ENCODE results near the gene KCNJ16.

The KCNJ16 gene

DNA sequence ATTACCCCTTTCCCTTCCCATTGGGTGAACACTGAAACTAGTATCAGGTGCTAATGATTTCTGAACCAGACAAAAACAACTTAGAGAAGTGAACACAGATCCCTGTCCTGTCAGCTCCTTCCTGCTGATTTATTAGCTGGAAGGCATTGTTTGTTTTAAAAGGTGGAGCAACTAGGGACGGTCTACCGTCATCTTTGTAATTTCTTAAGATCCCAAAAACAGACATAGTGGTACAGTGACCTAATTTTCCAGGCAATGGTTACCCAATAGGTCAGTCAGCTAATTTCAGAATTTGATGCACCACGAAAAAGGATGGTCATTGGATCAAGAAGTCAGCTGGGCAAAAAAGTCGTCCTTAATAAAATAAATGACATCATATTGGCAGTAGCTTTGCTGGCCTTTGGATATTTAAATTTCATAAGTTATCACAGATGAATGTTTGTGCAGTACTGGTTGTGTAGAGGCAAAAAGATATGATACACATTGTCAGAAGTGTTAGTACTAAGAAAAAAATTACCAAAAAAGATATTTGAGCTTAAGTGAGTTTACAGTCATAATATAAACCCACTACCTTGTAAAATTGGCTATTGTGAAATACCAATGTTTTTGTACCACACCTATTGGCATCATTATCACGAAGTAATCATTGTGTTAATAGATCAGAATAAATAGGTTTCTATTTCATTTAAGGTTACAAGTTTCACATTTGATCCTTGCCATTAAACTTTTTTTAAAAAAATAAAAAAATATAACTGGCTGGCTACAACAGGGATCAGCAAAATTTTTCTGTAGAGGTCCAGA lies 27.2 kb upstream of the KCNJ16 start:
- Histone ChIP-seq H3K9ac (ENCODE audit: low read depth, low read length) (no peak overlapping the region), H3K27me3 (ENCODE audit: control insufficient read depth, insufficient read depth, low read length) (no peaks in the 10 kb centered on the region), H3K4me2 (ENCODE audit: low read length) (no peak overlapping the region), H3K36me3 (ENCODE audit: insufficient read depth, low read length) (no peaks in the 10 kb centered on the region), H3K9me3 (replicated peaks; ENCODE audit: low read length) (no peaks in the 10 kb centered on the region), H3K4me1 (ENCODE audit: control insufficient read depth, insufficient read depth, low read length) (peaks cover 9% of the 10 kb centered on the region), H3K4me3 (ENCODE audit: low read length) (no peak overlapping the region)

DNA sequence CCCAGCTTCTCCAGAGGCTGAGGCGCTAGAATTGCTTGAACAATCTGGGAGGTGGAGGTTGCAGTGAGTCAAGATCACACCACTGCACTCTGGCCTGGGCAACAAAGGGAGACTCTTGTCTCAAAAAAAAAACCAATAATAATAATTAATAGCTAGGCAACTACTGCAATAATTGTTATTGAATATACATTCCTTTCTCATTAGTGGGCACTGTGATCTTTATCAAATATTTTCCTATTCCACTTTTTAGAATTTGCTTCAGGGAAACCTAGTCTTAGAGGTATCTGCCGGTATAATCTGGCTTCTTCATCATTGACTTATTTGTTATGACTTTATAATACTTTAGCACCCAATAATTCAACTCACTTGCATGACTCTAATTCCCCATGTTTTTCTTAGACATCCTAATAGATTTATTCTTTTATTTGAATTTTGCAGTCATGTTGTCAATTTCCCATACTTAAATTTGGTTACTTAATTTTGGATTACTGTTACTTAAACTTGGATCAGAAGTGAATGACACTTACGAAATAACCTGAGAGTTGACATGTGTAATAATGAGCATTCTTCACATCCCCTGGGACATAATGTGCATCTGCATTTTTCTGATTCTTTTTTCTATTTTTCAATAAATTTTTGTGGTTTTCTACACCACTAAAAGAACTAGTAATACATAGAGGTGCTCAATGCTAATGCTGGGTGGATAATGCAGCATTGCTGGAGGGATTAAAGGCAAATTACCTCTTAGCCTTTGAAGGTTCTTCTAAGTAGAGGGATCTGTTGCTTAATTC lies 25.0 kb upstream of the KCNJ16 start:
- Histone ChIP-seq H3K36me3 (ENCODE audit: insufficient read depth, low read length) (no peaks in the 10 kb centered on the region), H3K4me3 (ENCODE audit: low read length) (no peak overlapping the region), H3K9ac (ENCODE audit: low read depth, low read length) (no peak overlapping the region), H3K4me2 (ENCODE audit: low read length) (no peak overlapping the region), H3K4me1 (ENCODE audit: control insufficient read depth, insufficient read depth, low read length) (peaks cover 9% of the 10 kb centered on the region), H3K27me3 (ENCODE audit: control insufficient read depth, insufficient read depth, low read length) (no peaks in the 10 kb centered on the region), H3K9me3 (replicated peaks; ENCODE audit: low read length) (no peaks in the 10 kb centered on the region)

DNA sequence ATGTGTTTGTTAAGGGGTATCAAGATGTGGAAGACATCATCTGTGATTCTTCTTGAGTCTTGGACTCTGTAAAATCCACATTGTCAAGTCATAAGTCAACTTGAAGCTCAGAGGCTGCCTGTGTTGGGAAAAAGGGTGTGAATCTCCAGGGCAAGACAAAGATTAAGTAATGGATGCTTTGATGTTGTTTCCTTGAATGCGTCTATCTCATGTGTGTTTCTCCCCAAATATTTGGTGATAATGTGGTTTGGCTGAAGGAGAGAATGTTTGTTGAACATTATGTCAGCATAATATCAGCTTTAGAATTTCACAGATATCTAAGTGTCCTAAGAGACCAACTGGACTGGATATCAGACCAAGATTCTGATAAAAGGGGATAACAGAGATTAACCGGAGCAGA lies 24.1 kb upstream of the KCNJ16 start:
- Histone ChIP-seq H3K4me1 (ENCODE audit: control insufficient read depth, insufficient read depth, low read length) (peaks cover 9% of the 10 kb centered on the region), H3K36me3 (ENCODE audit: insufficient read depth, low read length) (no peaks in the 10 kb centered on the region), H3K4me2 (ENCODE audit: low read length) (no peak overlapping the region), H3K9ac (ENCODE audit: low read depth, low read length) (no peak overlapping the region), H3K27me3 (ENCODE audit: control insufficient read depth, insufficient read depth, low read length) (no peaks in the 10 kb centered on the region), H3K9me3 (replicated peaks; ENCODE audit: low read length) (no peaks in the 10 kb centered on the region), H3K4me3 (ENCODE audit: low read length) (no peak overlapping the region)

DNA sequence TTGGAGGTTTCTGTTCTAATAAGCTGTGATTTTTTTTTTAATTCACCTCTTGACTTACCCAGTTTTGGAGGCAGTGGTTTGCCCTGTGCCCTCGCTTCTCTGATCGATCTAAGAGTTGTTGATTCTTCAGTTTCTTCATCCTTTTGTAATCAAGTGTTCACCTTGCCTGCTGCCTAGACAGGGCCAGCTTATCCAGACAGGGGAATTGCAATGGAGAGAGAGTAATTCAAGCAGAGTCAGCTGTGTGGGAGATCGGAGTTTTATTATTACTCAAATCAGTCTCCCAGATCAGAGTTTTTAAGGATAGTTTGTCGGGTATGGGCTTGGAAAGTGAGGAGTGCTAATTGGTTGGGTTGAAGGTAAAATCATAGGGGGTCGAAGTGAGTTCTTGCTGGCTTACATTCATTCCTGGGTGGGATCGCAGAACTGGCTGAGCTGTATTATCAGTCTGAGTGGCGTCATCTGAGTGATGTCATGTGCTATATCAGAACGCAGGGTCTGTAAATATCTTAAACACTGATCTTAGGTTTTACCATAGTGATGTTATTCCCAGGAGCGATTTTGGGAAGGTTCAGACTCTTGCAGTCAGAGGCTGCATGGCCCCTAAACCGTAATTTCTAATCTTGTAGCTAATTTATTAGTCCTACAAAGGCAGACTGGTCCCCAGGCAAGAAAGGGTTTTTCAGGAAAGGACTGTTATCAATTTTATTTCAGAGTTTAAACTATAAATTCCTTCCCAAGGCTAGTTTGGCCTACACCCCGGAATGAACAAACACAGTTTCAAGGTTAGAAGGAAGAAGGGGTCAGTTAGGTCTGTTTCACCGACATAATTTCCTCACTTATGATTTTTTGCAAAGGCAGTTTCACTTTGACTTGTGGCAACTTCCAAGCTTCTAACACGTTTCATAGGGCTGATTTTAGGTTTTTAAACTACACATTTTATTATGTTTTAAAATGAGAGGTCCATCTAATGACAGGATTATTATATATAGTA lies 21.5 kb upstream of the KCNJ16 start:
- peak overlapping the region; percentile 17 for H3K4me2 ChIP-seq (ENCODE audit: low read length)
- H3K36me3 ChIP-seq (ENCODE audit: insufficient read depth, low read length) = no peaks in the 10 kb centered on the region
- no peaks in the 10 kb centered on the region for H3K27me3 ChIP-seq (ENCODE audit: control insufficient read depth, insufficient read depth, low read length)
- no peak overlapping the region for H3K9ac ChIP-seq (ENCODE audit: low read depth, low read length)
- H3K4me3 ChIP-seq (ENCODE audit: low read length) = no peak overlapping the region
- peaks cover 9% of the 10 kb centered on the region for H3K4me1 ChIP-seq (ENCODE audit: control insufficient read depth, insufficient read depth, low read length)
- H3K9me3 ChIP-seq (replicated peaks; ENCODE audit: low read length) = no peaks in the 10 kb centered on the region

DNA sequence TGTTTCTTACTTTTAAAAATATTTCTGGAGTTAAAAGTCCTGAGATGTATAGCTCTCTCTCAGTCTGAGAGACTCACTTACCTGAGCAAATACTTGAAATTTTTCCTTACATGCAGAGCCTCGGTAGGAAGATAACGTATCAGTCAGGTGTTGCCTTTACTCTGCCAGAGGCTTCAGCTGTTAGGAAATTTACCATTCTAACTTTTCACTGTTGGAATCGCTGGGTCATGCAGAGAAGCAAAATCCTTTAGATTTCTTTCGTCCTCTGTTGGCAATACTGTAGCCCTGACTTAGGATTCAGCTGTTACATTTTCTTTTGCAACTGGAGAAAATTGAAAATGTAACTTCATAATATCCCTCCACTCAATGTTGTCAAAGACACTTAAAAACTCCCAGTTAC lies 20.0 kb upstream of the KCNJ16 start:
- no peak overlapping the region for H3K4me3 ChIP-seq (ENCODE audit: low read length)
- peaks cover 9% of the 10 kb centered on the region for H3K4me1 ChIP-seq (ENCODE audit: control insufficient read depth, insufficient read depth, low read length)
- no peak overlapping the region for H3K9ac ChIP-seq (ENCODE audit: low read depth, low read length)
- H3K36me3 ChIP-seq (ENCODE audit: insufficient read depth, low read length) = no peaks in the 10 kb centered on the region
- H3K4me2 ChIP-seq (ENCODE audit: low read length) = no peak overlapping the region
- no peaks in the 10 kb centered on the region for H3K9me3 ChIP-seq (replicated peaks; ENCODE audit: low read length)
- no peaks in the 10 kb centered on the region for H3K27me3 ChIP-seq (ENCODE audit: control insufficient read depth, insufficient read depth, low read length)

DNA sequence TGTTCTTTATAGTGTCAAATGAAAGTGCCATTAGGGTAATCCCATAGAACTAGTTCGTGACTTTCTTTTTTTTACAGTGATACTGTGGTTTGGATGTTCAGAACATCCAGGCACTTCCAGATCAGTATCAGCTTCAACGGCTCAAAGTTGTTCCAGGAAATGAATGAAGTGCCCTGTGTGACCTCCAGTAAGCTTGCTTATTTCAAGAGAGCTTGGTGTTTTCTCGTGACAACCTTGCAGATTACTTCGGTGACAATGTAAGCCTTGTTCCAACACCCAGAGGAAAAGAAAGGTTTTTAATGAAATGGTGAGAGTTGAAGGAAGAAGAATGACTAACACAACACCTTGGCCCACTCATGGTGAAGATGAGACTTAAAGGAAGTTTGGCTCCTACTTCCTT lies 16.0 kb upstream of the KCNJ16 start:
- no peak overlapping the region for H3K4me3 ChIP-seq (ENCODE audit: low read length)
- no peak overlapping the region for H3K4me2 ChIP-seq (ENCODE audit: low read length)
- H3K36me3 ChIP-seq (ENCODE audit: insufficient read depth, low read length) = no peaks in the 10 kb centered on the region
- no peaks in the 10 kb centered on the region for H3K27me3 ChIP-seq (ENCODE audit: control insufficient read depth, insufficient read depth, low read length)
- H3K9me3 ChIP-seq (replicated peaks; ENCODE audit: low read length) = no peaks in the 10 kb centered on the region
- H3K4me1 ChIP-seq (ENCODE audit: control insufficient read depth, insufficient read depth, low read length) = no peaks in the 10 kb centered on the region
- no peak overlapping the region for H3K9ac ChIP-seq (ENCODE audit: low read depth, low read length)

DNA sequence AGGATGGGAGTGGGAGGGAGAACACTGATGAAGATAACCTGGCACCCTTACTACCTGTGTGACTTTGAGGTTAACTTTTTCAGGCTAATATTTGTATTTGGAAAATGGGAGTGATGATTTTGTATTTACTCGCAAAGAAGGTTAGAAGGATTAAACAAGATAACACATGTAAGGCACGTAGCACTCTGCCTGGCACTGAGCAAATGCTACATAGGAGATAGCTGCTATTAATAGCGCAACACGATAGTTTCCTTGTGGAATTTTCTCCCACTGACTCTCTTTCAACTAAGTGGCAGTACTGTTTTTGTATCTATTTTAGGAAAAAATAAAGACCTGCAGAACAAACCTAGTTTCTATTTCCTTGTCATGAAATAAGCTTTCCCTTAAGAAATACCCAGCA lies 15.4 kb upstream of the KCNJ16 start:
- H3K9me3 ChIP-seq (replicated peaks; ENCODE audit: low read length) = no peaks in the 10 kb centered on the region
- no peaks in the 10 kb centered on the region for H3K4me1 ChIP-seq (ENCODE audit: control insufficient read depth, insufficient read depth, low read length)
- H3K4me2 ChIP-seq (ENCODE audit: low read length) = no peak overlapping the region
- no peaks in the 10 kb centered on the region for H3K36me3 ChIP-seq (ENCODE audit: insufficient read depth, low read length)
- no peak overlapping the region for H3K9ac ChIP-seq (ENCODE audit: low read depth, low read length)
- no peaks in the 10 kb centered on the region for H3K27me3 ChIP-seq (ENCODE audit: control insufficient read depth, insufficient read depth, low read length)
- H3K4me3 ChIP-seq (ENCODE audit: low read length) = no peak overlapping the region

DNA sequence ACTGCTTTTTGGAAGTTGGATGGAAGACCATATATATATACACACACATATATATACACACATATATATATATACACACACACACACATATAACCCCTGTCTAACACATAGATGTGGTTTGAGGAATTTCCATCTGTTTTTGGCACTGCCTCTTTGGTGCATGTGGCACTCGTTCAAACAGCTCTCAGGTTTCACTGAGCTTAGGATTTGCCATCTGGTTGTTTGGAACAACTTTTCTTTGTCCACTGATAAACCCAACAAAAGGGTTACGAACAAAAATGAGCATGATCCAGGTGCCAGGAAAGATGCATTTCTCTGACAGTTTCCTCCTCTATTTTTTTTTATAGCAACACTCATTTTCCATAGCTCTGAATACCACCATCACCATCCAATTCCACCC lies 14.6 kb upstream of the KCNJ16 start:
- no peak overlapping the region for H3K4me3 ChIP-seq (ENCODE audit: low read length)
- H3K9me3 ChIP-seq (replicated peaks; ENCODE audit: low read length) = no peaks in the 10 kb centered on the region
- H3K4me1 ChIP-seq (ENCODE audit: control insufficient read depth, insufficient read depth, low read length) = no peaks in the 10 kb centered on the region
- H3K9ac ChIP-seq (ENCODE audit: low read depth, low read length) = no peak overlapping the region
- no peaks in the 10 kb centered on the region for H3K27me3 ChIP-seq (ENCODE audit: control insufficient read depth, insufficient read depth, low read length)
- no peaks in the 10 kb centered on the region for H3K36me3 ChIP-seq (ENCODE audit: insufficient read depth, low read length)
- no peak overlapping the region for H3K4me2 ChIP-seq (ENCODE audit: low read length)

DNA sequence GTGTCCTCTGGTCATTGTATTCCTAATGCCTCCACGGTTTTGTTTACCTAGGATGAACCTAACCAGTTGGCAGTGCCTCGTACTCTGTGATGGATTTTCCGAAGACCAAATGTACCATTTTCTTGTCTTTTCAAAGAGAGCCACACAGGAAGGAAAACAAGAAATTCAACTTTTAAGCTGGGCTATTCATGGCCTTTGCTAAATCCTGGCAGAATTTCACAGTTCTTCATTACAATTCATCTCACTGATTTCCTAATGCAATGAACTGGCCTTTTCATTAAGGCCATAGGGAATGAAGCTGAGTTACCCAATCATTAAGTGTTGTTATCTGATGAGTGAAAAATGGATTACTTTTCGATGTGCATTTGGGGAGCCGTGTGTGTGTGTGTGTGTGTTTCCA lies 7.9 kb upstream of the KCNJ16 start:
- Histone ChIP-seq H3K4me1 (ENCODE audit: control insufficient read depth, insufficient read depth, low read length) (no peaks in the 10 kb centered on the region), H3K4me3 (ENCODE audit: low read length) (no peak overlapping the region), H3K4me2 (ENCODE audit: low read length) (no peak overlapping the region), H3K9ac (ENCODE audit: low read depth, low read length) (no peak overlapping the region), H3K36me3 (ENCODE audit: insufficient read depth, low read length) (no peaks in the 10 kb centered on the region), H3K27me3 (ENCODE audit: control insufficient read depth, insufficient read depth, low read length) (no peaks in the 10 kb centered on the region), H3K9me3 (replicated peaks; ENCODE audit: low read length) (no peaks in the 10 kb centered on the region)

DNA sequence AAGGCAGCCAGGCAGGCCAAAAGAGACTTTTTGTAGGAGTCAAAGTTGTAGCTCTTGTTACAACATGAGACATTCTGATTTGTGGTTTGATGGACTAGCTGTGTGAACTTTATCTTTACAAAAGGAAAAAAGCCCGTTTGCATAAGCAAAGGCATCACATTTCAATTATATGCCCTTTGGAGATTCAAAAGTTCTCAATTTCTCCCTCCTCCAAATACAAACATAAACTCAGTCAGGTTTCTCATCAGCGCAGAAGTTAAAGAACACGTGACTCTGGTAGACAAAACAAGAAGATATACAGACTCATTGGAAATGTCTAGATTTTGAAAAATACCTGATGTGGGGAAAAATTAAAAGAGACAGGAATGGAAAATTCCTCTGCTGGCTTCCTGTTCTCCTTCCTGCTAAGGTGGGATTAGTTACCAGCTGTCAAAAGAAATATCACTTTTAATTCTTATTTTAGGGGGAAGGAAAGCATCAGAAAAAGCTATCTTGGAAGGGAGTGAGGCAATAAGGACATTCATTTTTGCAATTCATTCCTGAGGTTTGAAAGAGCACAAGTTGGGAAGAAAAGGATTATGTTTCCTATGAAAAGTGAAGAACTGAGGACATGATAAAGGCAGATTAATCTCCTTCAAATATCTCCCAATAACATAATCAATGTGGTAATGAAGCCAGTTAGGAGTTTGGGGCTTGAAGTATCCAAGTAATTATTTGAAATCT lies 4.6 kb upstream of the KCNJ16 start:
- Histone ChIP-seq H3K36me3 (ENCODE audit: insufficient read depth, low read length) (no peaks in the 10 kb centered on the region), H3K9ac (ENCODE audit: low read depth, low read length) (no peak overlapping the region), H3K9me3 (replicated peaks; ENCODE audit: low read length) (no peaks in the 10 kb centered on the region), H3K4me3 (ENCODE audit: low read length) (no peak overlapping the region), H3K4me1 (ENCODE audit: control insufficient read depth, insufficient read depth, low read length) (no peaks in the 10 kb centered on the region), H3K4me2 (ENCODE audit: low read length) (no peak overlapping the region), H3K27me3 (ENCODE audit: control insufficient read depth, insufficient read depth, low read length) (no peaks in the 10 kb centered on the region)

DNA sequence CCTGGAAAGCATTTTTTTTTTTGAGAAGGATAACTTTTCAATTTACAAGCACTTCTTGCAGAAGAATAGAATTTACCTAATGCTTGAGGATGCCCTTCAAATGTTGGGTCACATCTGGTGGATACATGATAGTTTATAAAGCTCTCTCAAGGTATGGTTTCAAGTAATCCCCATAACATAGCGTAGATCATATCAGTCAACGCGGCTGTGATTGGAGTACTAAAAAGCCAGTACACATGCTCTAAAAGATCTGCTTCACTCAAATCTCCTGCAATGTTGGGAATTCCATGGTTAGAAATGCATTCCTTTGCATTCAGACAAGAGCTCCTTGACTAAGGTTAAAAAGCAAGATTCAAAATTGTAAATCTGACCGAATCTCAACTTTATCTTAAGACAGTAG lies 3.9 kb upstream of the KCNJ16 start:
- Histone ChIP-seq H3K9me3 (replicated peaks; ENCODE audit: low read length) (no peaks in the 10 kb centered on the region), H3K36me3 (ENCODE audit: insufficient read depth, low read length) (no peaks in the 10 kb centered on the region), H3K9ac (ENCODE audit: low read depth, low read length) (no peak overlapping the region), H3K4me2 (ENCODE audit: low read length) (no peak overlapping the region), H3K4me3 (ENCODE audit: low read length) (no peak overlapping the region), H3K4me1 (ENCODE audit: control insufficient read depth, insufficient read depth, low read length) (peaks cover 3% of the 10 kb centered on the region), H3K27me3 (ENCODE audit: control insufficient read depth, insufficient read depth, low read length) (no peaks in the 10 kb centered on the region)

All from skeletal muscle satellite cell (primary cell).